NCI-H1092 treated with DMSO at 0.1 percent for 48 hours (cell line): ENCODE data around the gene DGUOK.
"Not testable (repeated sequence)": the region's sequence is repeated elsewhere in the genome, so short reads cannot be mapped to it uniquely, and the experiment has no call there.

Experiments used
- DNase-seq: peaks from one replicate; lab custom pipeline; 2025; lab: John Stamatoyannopoulos, UW

Gene DGUOK

GRCh38 chr2:73920577-73921545, 5.8 kb upstream of the DGUOK start:
- no peak for DNase-seq

GRCh38 chr2:73921581-73921980, 5.1 kb upstream of the DGUOK start:
- no peak for DNase-seq

- DNase-seq, result no peak
Observed at GRCh38 chr2:73922681-73923080, 4.0 kb upstream of the DGUOK start.

- DNase-seq, result no peak
Observed at GRCh38 chr2:73925033-73925704, 1.5 kb upstream of the DGUOK start.

GRCh38 chr2:73925853-73926492, 707 bp upstream of the DGUOK start:
- DNase-seq, result no peak

- no peak for DNase-seq
Observed at GRCh38 chr2:73927344-73927743, 664 bp downstream of the DGUOK start.

GRCh38 chr2:73928963-73929347, 2.3 kb downstream of the DGUOK start:
- no peak for DNase-seq

- no peak for DNase-seq
Observed at GRCh38 chr2:73930386-73930785, 3.7 kb downstream of the DGUOK start.

GRCh38 chr2:73931531-73932500, 5.1 kb downstream of the DGUOK start:
- DNase-seq, result no peak

- DNase-seq, result peak; percentile 20
Observed at GRCh38 chr2:73933194-73933593, 6.5 kb downstream of the DGUOK start.

- no peak for DNase-seq
Observed at GRCh38 chr2:73935641-73936040, 9.0 kb downstream of the DGUOK start.

- DNase-seq, result no peak
Observed at GRCh38 chr2:73937103-73937885, 10.6 kb downstream of the DGUOK start.

GRCh38 chr2:73937899-73938298, 11.2 kb downstream of the DGUOK start:
- DNase-seq, result no peak

- DNase-seq, result no peak
Observed at GRCh38 chr2:73938718-73939352, 12.2 kb downstream of the DGUOK start.

GRCh38 chr2:73939419-73939818, 12.7 kb downstream of the DGUOK start:
- DNase-seq, result no peak

GRCh38 chr2:73940066-73940465, 13.4 kb downstream of the DGUOK start:
- not testable (repeated sequence) for DNase-seq

- DNase-seq, result no peak
Observed at GRCh38 chr2:73942664-73943063, 16.0 kb downstream of the DGUOK start.

GRCh38 chr2:73944714-73945113, 18.0 kb downstream of the DGUOK start:
- DNase-seq, result no peak

GRCh38 chr2:73946215-73946614, 19.5 kb downstream of the DGUOK start:
- no peak for DNase-seq

- no peak for DNase-seq
Observed at GRCh38 chr2:73946666-73947065, 20.0 kb downstream of the DGUOK start.
